Adrenal gland (tissue), 12 donors: ENCODE results near the gene HOPX. TPM values are rescaled to one million over a fixed set of nuclear protein-coding genes. Genes with fewer than 3 reads are reported as not detected.

Experiments used
- DNase-seq, 7 donors: peaks; one replicate each; pipeline ENCODE4 v3.0.0-alpha.2; 2019 to 2020
- H3K27ac ChIP-seq, 5 donors: fragments of 200-600 bp; sonication (generic) in 4 of 5; 1 replicate in 3 of 5; 2 replicates in 2 of 5; pipeline versions ENCODE4 v1.5.1 to v1.8.0; 2016 to 2020; ENCODE audit warnings: mild to moderate bottlenecking in 1 of 5
- H3K27me3 ChIP-seq: fragments of 200-600 bp; 2 replicates; pipeline ENCODE4 v1.8.0; 2021
- H3K36me3 ChIP-seq, 2 donors: fragments of 200-600 bp; replicated peaks in 1 of 2; 1 replicate in 1 of 2; 2 replicates in 1 of 2; pipeline versions ENCODE4 v1.5.1 to v1.8.0; 2018 to 2022
- H3K4me1 ChIP-seq, 2 donors: fragments of 200-600 bp; replicated peaks in 1 of 2; 1 replicate in 1 of 2; 2 replicates in 1 of 2; pipeline versions ENCODE4 v1.5.1 to v1.8.0; 2018 to 2021
- H3K4me3 ChIP-seq, 4 donors: fragments of 200-600 bp; sonication (generic) in 3 of 4; one replicate each; pipeline ENCODE4 v1.5.1; 2016 to 2018
- H3K9me3 ChIP-seq, 3 donors: fragments of 200-600 bp; sonication (generic) in 1 of 3; replicated peaks in 1 of 3; 1 replicate in 2 of 3; 2 replicates in 1 of 3; pipeline versions ENCODE4 v1.5.1 to v1.8.0; 2016 to 2021
- POLR2A ChIP-seq, 2 donors: fragments of 450-650 bp; IDR thresholded peaks; one replicate each; pipeline ENCODE4 v1.6.1; 2017; ENCODE audit warnings: antibody characterized with exemption in 2 of 2, mild to moderate bottlenecking in 2 of 2, moderate library complexity in 1 of 2
- WGBS, 4 donors: extraction: QIAGEN DNeasy Blood & Tissue Kit in 2 of 4; methylation state at CpG; one replicate each; pipeline versions ENCODE4 v1.1.5 to v1.1.7; 2013 to 2017; 5-methylcytosine and 5-hydroxymethylcytosine counted together
- intact Hi-C, 2 donors: fragments of 100-400 bp; cut with DNase I; formaldehyde crosslinking; loops; one replicate each; pipeline versions ENCODE4 v1.14.1 to v1.15.0; 2022 to 2023
- polyA plus RNA-seq, 3 donors: library from polyadenylated mRNA; stranded (reverse); fragments of 200-250 nt in 2 of 3; fragments of 350-450 nt in 1 of 3; fragmentation: Illumina TruSeq in 1 of 3; extraction: RNeasy Lipid Tissue Mini Kit (QIAGEN cat#74804) in 1 of 3; gene quantifications; one replicate each; pipeline ENCODE4 v1.2.3, GENCODE V29; 2013 to 2014
- total RNA-seq, 9 donors: library from RNA; depleted of rRNA in 4 of 9; stranded (reverse); fragments of >200 nt in 4 of 9; fragments of 120-200 nt in 1 of 9; fragmentation: NEBNext Ultra II Directional in 1 of 9; extraction: Animal tissue kit (Norgen Biotek cat#: 25700) in 1 of 9; gene quantifications; one replicate each; pipeline versions ENCODE4 v1.1.0 to v1.2.4, GENCODE V29; 2013 to 2023
- TF ChIP-seq, protein P1 (sequence below), 6 experiments: fragments of 450-650 bp in 4 of 6; fragments of 200-600 bp in 2 of 6; sonication (generic) in 1 of 6; IDR thresholded peaks; 1 replicate in 5 of 6; 2 replicates in 1 of 6; pipeline versions ENCODE4 v1.5.1 to v1.8.0; 2016 to 2021; ENCODE audit warnings: antibody characterized with exemption in 6 of 6, mild to moderate bottlenecking in 2 of 6, moderate library complexity in 1 of 6
- donor health status: healthy with polysubstance abuse.
- donor health status: Bipolar disorder and iron deficiency.
- donor health status: DM: yes; HTN: yes; CAD: no.
- donor health status: DM: no; HTN: no; CAD: no.
- donor health status: DM: no; HTN: no; CAD: no.
- donor health status: DM: yes; HTN: yes; CAD: no.

The HOPX gene
- total and polyA plus RNA-seq, 12 donors = 6.4 to 79.5 (median 28.8) TPM

DNA sequence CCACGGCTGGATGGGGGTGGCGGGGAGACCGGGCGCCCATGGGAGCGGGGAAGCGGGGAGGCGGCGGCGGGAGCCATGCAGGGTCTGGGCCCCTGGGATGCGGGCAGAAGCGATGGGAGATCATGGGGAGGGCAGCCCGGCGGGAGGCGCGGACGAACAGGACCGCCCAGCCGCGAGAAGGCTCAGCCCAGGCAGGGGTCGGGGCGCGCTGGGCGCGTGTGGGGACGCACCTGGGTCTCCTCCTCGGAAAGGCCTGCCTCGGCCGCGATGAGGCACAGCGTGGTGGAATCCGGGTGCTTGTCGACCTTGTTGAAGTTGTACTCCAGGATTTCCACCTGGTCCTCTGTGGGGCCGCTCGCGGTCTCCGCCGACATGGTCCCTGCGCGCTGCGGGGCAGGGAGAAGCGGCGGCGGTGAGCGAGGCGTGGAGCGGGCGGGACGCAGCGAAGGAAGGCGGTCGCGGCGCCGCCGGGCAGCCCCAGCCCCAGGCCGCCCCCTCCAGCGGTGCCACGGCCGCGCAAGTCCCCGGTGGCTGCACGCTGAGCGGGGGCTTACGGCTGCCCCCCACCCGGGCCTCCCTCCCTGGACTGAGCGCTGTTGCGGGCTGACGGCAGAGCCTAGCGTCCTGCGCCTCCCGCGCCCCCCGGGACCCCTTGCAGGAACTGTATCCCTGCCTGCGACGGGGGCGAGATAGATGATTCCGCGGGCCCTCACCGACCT, 25.3 kb downstream of the HOPX start:
- Histone ChIP-seq H3K36me3 (no peaks in the 10 kb centered on the region), H3K27me3 (peaks cover 14% of the 10 kb centered on the region), H3K4me3 (peak overlapping the region in 2 of 4 donors; percentile 53 to 69), H3K4me1 (peaks cover 19 to 26% of the 10 kb centered on the region in 2 donors), H3K27ac (peak overlapping the region in 3 of 5 donors; percentile 4 to 84 (median 54)), H3K9me3 (no peaks in the 10 kb centered on the region)
- DNase-seq = peak in 3 of 7 donors; percentile 18 to 25 (median 20)
- intact Hi-C loops = no loop called here
- whole genome bisulfite sequencing, 4 donors = 0 to 1% (median 1%) methylated on average over 11 to 79 of the region's 79 CpGs
- no peak for TF ChIP-seq POLR2A (IDR thresholded peaks at IDR 0.05)
- TF ChIP-seq, protein P1, sequence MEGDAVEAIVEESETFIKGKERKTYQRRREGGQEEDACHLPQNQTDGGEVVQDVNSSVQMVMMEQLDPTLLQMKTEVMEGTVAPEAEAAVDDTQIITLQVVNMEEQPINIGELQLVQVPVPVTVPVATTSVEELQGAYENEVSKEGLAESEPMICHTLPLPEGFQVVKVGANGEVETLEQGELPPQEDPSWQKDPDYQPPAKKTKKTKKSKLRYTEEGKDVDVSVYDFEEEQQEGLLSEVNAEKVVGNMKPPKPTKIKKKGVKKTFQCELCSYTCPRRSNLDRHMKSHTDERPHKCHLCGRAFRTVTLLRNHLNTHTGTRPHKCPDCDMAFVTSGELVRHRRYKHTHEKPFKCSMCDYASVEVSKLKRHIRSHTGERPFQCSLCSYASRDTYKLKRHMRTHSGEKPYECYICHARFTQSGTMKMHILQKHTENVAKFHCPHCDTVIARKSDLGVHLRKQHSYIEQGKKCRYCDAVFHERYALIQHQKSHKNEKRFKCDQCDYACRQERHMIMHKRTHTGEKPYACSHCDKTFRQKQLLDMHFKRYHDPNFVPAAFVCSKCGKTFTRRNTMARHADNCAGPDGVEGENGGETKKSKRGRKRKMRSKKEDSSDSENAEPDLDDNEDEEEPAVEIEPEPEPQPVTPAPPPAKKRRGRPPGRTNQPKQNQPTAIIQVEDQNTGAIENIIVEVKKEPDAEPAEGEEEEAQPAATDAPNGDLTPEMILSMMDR (IDR thresholded peaks at IDR 0.05) = no peak

DNA sequence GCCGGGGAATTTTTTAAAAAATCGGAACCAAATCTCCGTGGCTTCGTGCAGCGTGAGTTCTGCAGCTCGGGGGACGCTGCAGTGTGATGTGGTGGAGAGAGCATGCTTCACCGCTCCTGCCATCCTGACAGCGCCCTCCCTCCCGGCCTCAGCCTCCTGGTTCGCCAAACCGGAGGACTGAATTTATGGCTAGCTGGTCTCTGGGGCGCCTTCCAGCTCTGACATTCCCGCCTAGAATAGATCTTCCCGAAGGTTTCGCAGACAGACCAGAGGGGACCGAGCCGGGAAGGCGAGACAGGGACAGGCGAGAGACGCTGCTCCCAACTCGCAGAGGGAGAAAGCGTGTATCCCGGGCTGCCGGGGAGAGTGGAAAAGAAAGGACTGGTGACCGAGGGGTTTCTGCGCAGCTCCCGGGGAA, 25.9 kb downstream of the HOPX start:
- TF ChIP-seq, protein P1 (IDR thresholded peaks at IDR 0.05) = no peak
- no peak for TF ChIP-seq POLR2A (IDR thresholded peaks at IDR 0.05)
- peak in 6 of 7 donors; percentile 25 to 47 (median 33) for DNase-seq
- peaks cover 14% of the 10 kb centered on the region for H3K27me3 ChIP-seq

GRCh38 chr4:56654238-56654632, 26.9 kb downstream of the HOPX start:
- Histone ChIP-seq H3K36me3 (no peaks in the 10 kb centered on the region), H3K9me3 (no peaks in the 10 kb centered on the region), H3K4me1 (peaks cover 15 to 26% of the 10 kb centered on the region in 2 donors), H3K4me3 (peak overlapping the region in 1 of 4 donors; percentile 69), H3K27me3 (peaks cover 14% of the 10 kb centered on the region), H3K27ac (no peak overlapping the region)
- 19 to 37% (median 26%) methylated on average over 4 of the region's 4 CpGs for WGBS, 4 donors
- intact Hi-C loops = no loop called here
- peak in 6 of 7 donors; percentile 30 to 77 (median 48) for DNase-seq
- TF ChIP-seq, protein P1 (IDR thresholded peaks at IDR 0.05) = no peak
- TF ChIP-seq POLR2A (IDR thresholded peaks at IDR 0.05) = no peak

More for the DNA sequence above, 25.9 kb downstream of the HOPX start:
- Histone ChIP-seq H3K27ac (peak overlapping the region in 3 of 5 donors; percentile 4 to 84 (median 54)), H3K9me3 (no peaks in the 10 kb centered on the region), H3K4me3 (peak overlapping the region in 2 of 4 donors; percentile 53 to 69), H3K4me1 (peaks cover 19 to 26% of the 10 kb centered on the region in 2 donors), H3K36me3 (no peaks in the 10 kb centered on the region)
- intact Hi-C loops = no loop called here
- WGBS, 4 donors = 1 to 2% (median 1%) methylated on average over 16 to 28 of the region's 28 CpGs

- Histone ChIP-seq H3K27me3 (peaks cover 14% of the 10 kb centered on the region), H3K27ac (peak overlapping the region in 1 of 5 donors; percentile 38), H3K9me3 (no peaks in the 10 kb centered on the region), H3K4me3 (no peak overlapping the region), H3K36me3 (no peaks in the 10 kb centered on the region), H3K4me1 (peaks cover 14 to 26% of the 10 kb centered on the region in 2 donors)
- WGBS, 4 donors = 36 to 58% (median 54%) methylated on average over 1 of the region's 1 CpG
- TF ChIP-seq, protein P1 (IDR thresholded peaks at IDR 0.05) = no peak
- no peak for TF ChIP-seq POLR2A (IDR thresholded peaks at IDR 0.05)
- intact Hi-C loops = no loop called here
- DNase-seq = no peak
Measured at GRCh38 chr4:56653461-56654237, 27.4 kb downstream of the HOPX start.
